NCI-H2196 (cell line): ENCODE results near the gene BABAM2.
"Not testable (repeated sequence)": the region's sequence is repeated elsewhere in the genome, so short reads cannot be mapped to it uniquely, and the experiment has no call there.

Source experiments
- DNase-seq: peaks from one replicate; lab custom pipeline; 2025; ENCODE audit not compliant: unreplicated experiment; lab: John Stamatoyannopoulos, UW

Gene BABAM2

GRCh38 chr2:28366496-28367282, 476.2 kb downstream of the BABAM2 start:
- DNase-seq, result no peak

GRCh38 chr2:28367667-28368356, 477.3 kb downstream of the BABAM2 start:
- DNase-seq, result no peak

GRCh38 chr2:28368357-28368798, 477.8 kb downstream of the BABAM2 start:
- no peak for DNase-seq

- DNase-seq, result no peak
These were observed 478.8 kb downstream of the BABAM2 start for GRCh38 chr2:28369358-28369757.

- no peak for DNase-seq
These were observed 479.8 kb downstream of the BABAM2 start for GRCh38 chr2:28370354-28370753.

GRCh38 chr2:28371728-28372127, 481.2 kb downstream of the BABAM2 start:
- not testable (repeated sequence) for DNase-seq

GRCh38 chr2:28373854-28374253, 483.3 kb downstream of the BABAM2 start:
- no peak for DNase-seq

- DNase-seq, result no peak
These were observed 483.8 kb downstream of the BABAM2 start for GRCh38 chr2:28374331-28374730.

- no peak for DNase-seq
These were observed 484.7 kb downstream of the BABAM2 start for GRCh38 chr2:28375236-28375635.

GRCh38 chr2:28375742-28376631, 485.5 kb downstream of the BABAM2 start:
- no peak for DNase-seq

- no peak for DNase-seq
These were observed 486.8 kb downstream of the BABAM2 start for GRCh38 chr2:28377195-28377816.

GRCh38 chr2:28377984-28378678, 487.6 kb downstream of the BABAM2 start:
- DNase-seq, result no peak

GRCh38 chr2:28378679-28379584, 488.4 kb downstream of the BABAM2 start:
- no peak for DNase-seq

GRCh38 chr2:28380219-28380618, 489.7 kb downstream of the BABAM2 start:
- no peak for DNase-seq

- DNase-seq, result no peak
These were observed 491.0 kb downstream of the BABAM2 start for GRCh38 chr2:28381225-28382180.

GRCh38 chr2:28382755-28383154, 492.2 kb downstream of the BABAM2 start:
- no peak for DNase-seq

- DNase-seq, result no peak
These were observed 496.8 kb downstream of the BABAM2 start for GRCh38 chr2:28387082-28387960.
